Fibroblast of villous mesenchyme (primary cell): ENCODE results near the gene SLC35E1. TPM values are rescaled to one million over a fixed set of nuclear protein-coding genes. Genes with fewer than 3 reads are reported as not detected.

Experiments
- DNase-seq: peaks from one replicate; pipeline ENCODE4 v3.0.0-alpha.2; 2010; ENCODE audit warnings: low read depth
- H3K4me3 ChIP-seq: 2 replicates; pipeline ENCODE4 v1.5.1; 2011; ENCODE audit warnings: low read depth, mild to moderate bottlenecking, low read length
- CTCF ChIP-seq: IDR thresholded peaks from 2 replicates; pipeline ENCODE4 v1.5.1; 2012; ENCODE audit warnings: low read depth, mild to moderate bottlenecking, low read length; ENCODE audit not compliant: insufficient read depth
- total RNA-seq: library from RNA; depleted of rRNA; stranded (reverse); fragments of >200 nt; gene quantifications from 2 replicates; pipeline ENCODE4 v1.2.3, GENCODE V29; 2012

Gene SLC35E1
- total RNA-seq, 1 donor: 46.2 TPM

- DNase-seq: no peak
- no peak for TF ChIP-seq CTCF
- no peak overlapping the region for H3K4me3 ChIP-seq
Measured at GRCh38 chr19:16582486-16583261, 10.5 kb upstream of the SLC35E1 start.

GRCh38 chr19:16581971-16582343 is 9.7 kb upstream of the SLC35E1 start:
- no peak overlapping the region for H3K4me3 ChIP-seq
- DNase-seq: peak; percentile 55
- no peak for TF ChIP-seq CTCF

GRCh38 chr19:16581145-16581970 is 9.1 kb upstream of the SLC35E1 start:
- no peak for TF ChIP-seq CTCF
- no peak for DNase-seq
- H3K4me3 ChIP-seq: no peak overlapping the region

- no peak for DNase-seq
- no peak overlapping the region for H3K4me3 ChIP-seq
- no peak for TF ChIP-seq CTCF
Measured at GRCh38 chr19:16579381-16579780, 7.2 kb upstream of the SLC35E1 start.

GRCh38 chr19:16577531-16577985 is 5.3 kb upstream of the SLC35E1 start:
- H3K4me3 ChIP-seq: no peak overlapping the region
- TF ChIP-seq CTCF: no peak
- no peak for DNase-seq

- DNase-seq: no peak
- H3K4me3 ChIP-seq: no peak overlapping the region
- TF ChIP-seq CTCF: no peak
Measured at GRCh38 chr19:16576690-16577530, 4.7 kb upstream of the SLC35E1 start.
